ENCODE results near the gene FANK1.

DNA sequence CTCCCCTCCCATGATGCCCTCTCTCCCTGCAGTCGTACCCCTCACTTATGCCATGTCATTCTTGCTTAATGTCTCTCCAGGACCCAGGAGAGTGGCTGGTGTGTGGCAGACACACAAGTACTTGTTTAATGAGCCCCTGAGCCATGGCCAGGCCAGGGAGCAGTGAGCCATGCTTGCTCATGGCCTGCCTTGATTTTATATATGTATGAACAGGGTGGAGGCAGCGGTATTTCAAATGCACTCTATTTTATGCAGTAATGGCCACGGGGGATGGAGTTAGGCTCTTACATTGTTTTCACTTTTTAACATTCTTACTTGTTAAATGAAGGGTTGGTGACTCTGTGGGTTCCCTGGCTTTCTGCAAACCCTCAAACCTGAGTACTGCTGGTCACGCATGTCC lies 144.8 kb downstream of the FANK1 start:
- TF ChIP-seq, protein P1, sequence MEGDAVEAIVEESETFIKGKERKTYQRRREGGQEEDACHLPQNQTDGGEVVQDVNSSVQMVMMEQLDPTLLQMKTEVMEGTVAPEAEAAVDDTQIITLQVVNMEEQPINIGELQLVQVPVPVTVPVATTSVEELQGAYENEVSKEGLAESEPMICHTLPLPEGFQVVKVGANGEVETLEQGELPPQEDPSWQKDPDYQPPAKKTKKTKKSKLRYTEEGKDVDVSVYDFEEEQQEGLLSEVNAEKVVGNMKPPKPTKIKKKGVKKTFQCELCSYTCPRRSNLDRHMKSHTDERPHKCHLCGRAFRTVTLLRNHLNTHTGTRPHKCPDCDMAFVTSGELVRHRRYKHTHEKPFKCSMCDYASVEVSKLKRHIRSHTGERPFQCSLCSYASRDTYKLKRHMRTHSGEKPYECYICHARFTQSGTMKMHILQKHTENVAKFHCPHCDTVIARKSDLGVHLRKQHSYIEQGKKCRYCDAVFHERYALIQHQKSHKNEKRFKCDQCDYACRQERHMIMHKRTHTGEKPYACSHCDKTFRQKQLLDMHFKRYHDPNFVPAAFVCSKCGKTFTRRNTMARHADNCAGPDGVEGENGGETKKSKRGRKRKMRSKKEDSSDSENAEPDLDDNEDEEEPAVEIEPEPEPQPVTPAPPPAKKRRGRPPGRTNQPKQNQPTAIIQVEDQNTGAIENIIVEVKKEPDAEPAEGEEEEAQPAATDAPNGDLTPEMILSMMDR (IDR thresholded peaks at IDR 0.05) = no peak
- no peak for TF ChIP-seq POLR2A (IDR thresholded peaks at IDR 0.05)
